GM18505 (cell line): Measurements from ENCODE around the gene CHCHD4.

Experiments
- ATAC-seq: cut with Tn5 transposase; IDR thresholded peaks from one replicate; pipeline ENCODE4 v1.9.1; 2021; ENCODE audit not compliant: unreplicated experiment
- POLR2A ChIP-seq: IDR thresholded peaks from 4 replicates; pipeline ENCODE4 v1.6.1; 2011; ENCODE audit warnings: borderline replicate concordance; ENCODE audit not compliant: insufficient read depth, insufficient read length; ENCODE audit errors: extremely low read depth

The CHCHD4 gene

DNA sequence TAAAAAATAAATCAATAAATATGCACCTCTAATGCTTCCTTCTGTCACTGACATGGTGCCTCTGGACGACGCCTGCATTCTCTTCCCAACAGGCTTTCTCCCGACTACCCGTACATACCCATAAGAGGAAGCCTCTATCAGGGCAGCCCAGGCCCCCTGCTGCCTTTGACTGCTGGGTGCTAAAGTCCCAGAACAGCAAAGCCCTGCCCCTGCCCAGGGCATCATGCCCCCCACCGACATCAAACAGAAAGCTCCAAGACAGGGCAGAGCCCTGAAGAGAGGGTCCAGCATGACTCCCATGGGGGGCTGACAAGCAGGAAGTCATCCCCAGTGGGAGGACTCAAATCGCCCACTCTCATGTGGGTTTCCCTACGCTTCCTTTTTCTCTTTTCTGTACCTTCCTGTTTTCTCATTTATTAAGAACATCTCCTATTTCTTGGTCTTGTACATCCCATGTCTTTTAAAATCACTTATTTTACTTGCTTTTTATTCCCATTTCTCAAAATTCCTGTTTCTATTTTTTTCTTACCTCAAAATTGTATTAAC lies 30.3 kb upstream of the CHCHD4 start:
- no peak for ATAC-seq
- no peak for TF ChIP-seq POLR2A

DNA sequence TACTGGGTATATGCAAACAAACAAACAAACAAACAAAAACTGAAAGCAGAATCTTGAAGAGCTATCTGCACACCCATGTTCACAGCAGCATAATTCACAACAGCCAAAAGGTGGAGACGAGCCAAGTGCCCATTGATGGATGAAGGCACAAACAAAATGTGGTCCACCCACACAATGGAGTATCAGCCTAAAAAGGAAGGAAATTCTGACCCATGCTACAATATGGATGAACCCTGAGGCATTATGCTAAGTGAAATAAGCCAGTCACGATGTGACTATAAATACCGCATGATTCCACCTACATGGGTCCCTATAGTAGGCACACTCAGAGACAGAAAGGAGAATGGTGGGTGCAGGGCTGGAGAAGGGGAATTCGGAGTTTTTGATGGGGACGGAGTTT lies 29.6 kb upstream of the CHCHD4 start:
- ATAC-seq: no peak
- no peak for TF ChIP-seq POLR2A

DNA sequence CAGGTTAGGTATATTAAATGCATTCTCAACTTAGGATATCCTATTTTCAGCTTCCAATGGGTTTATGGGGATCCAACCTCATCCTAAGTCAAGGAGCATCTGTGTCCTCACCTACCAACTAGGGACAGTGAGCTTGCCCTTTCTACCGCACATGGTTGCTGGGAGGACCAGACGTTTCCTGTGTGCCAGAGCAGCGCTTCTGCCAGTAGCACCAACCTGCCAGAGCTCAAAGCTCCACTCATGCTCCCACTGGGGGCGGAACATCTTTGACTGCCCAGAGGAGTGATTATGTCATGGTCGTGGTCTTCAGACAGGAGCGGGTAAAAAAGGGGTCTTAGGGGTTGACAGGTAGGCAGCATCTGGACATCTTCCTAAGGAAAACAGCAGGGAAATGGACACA lies 29.0 kb upstream of the CHCHD4 start:
- TF ChIP-seq POLR2A: no peak
- ATAC-seq: no peak

DNA sequence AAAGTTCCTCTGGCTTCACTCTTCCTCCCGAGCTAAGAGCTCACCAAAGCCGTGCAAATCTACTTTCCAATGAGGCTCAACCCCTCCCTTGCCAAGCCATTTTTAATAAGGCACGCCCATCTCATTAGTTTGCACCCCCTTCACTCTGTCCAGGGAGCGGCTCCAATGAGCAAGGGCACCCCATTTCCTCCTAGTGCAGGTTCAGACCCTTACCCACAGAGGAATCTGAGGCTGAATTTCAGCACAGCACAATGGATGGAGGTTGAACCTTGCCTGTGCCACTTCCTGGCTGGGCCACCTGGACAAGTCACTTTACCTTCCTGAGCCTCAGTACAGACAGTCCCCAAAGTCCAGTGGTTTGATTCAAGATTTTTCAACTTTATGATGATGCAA lies 28.3 kb upstream of the CHCHD4 start:
- no peak for TF ChIP-seq POLR2A
- ATAC-seq: no peak

DNA sequence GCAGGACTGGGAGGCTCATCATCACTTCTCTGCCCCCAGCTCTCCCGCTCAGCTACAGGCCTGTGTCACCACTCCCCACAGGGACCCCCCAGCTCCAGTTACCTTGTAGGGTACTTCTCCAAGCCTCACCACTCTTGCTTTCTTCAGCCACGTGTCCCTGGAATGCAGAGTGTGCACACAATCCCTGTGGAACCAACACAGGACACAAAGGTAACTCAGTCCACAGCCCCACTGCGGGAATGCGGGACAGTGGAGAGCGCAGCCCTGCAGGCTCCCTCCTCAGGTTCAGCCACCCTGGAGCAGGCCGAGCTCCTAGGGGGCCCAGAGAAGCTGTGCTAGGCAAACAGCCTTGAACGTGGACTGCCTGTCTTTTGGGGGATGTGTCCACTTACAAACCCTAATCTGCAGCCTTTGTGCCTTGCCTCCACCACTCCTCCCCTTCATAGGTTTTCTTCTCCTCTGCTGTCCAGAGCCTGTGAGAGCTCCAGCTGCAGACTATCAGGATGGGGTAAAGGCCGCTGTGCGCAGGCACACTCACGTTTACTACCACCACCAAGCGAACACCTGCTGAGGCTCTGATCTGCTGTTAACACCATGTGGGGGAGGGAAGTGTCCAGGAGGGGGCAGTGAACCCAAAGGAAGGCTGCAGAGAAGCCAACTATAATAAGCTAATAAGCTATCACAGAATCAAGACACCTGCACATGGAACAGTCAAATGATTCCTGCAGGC lies 27.7 kb upstream of the CHCHD4 start:
- ATAC-seq: no peak
- no peak for TF ChIP-seq POLR2A

DNA sequence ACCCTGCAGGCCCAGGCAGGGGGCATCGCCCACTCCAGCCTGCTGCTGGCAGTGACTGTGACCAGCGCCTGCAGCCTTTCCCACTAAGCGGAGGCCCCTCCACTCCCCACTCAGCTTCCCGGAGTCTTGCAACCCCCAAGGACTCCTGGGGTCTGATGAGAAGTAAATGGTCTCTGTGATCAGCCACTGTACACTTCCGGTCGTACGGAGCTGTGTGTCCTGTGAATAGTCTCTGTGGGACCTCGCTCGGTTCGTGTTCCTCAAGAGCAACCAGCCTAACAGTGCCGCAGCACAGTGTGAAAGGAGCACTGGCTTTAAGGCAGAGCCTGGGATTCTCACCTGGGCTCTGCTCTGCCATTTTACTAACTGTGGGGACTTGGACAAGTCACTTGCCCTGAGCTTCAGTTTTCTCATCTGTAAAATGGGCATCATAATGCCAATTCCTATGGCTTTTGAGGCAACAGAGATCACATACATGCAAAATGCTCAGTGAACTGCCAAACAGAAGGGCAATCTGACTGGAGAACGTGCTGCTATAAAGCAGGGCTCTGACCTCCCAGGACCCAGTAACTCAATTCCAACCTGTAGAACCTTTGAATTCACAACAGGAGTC lies 26.9 kb upstream of the CHCHD4 start:
- no peak for ATAC-seq
- TF ChIP-seq POLR2A: no peak

DNA sequence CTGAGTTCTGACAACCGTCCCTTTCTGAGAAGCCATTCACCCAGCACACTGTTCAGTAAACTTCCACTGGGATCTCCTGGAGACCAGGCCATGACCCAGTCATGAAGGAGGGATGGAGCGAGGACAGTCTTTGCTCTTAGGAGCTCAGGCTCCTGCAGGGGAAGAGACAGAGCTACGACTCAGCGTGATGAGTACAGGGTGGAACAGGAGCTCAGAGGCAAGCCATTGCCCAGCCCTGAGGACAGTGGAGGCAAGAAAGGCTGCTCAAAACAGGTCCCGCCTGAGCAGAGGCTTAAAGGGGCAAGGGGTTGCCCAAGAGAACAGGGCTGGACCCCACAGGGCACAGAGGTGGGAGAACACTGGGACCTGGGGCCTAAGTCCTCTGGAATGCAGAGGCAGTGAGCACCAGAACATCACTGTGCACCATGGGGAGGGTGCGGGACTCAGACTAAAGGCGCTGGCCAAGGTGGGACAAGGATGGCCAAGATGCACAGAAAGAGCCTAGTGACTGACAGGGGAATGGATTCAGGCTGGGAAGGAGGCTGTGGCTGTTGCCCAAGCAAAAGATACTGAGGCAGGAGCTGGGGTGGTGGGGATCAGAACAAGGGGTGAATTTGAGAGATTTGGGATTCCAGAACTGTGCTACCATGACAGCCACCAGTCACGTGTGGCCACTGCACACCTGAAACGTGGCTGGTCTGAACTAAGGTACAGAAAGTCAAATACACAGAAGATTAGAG lies 26.0 kb upstream of the CHCHD4 start:
- ATAC-seq: no peak
- TF ChIP-seq POLR2A: no peak

DNA sequence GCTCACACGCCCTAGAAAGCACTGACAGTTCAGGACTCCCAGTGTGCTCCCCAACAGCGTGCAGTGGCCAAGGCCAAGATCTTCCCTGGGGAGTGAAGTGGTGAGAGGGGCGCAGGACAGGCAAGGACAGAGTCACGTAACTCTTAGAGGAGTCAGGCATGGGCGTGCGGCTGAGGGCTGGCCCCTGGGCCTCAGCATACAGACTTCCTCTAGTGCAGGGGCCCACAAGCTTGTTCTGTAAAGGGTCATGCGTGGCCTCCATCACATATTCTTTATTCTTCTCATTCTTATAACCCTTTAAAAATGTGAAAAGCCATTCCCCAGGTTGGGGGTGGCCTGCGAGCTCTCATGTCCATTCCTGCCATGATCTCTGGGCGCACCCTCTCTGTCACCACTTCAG lies 25.4 kb upstream of the CHCHD4 start:
- no peak for ATAC-seq
- no peak for TF ChIP-seq POLR2A

DNA sequence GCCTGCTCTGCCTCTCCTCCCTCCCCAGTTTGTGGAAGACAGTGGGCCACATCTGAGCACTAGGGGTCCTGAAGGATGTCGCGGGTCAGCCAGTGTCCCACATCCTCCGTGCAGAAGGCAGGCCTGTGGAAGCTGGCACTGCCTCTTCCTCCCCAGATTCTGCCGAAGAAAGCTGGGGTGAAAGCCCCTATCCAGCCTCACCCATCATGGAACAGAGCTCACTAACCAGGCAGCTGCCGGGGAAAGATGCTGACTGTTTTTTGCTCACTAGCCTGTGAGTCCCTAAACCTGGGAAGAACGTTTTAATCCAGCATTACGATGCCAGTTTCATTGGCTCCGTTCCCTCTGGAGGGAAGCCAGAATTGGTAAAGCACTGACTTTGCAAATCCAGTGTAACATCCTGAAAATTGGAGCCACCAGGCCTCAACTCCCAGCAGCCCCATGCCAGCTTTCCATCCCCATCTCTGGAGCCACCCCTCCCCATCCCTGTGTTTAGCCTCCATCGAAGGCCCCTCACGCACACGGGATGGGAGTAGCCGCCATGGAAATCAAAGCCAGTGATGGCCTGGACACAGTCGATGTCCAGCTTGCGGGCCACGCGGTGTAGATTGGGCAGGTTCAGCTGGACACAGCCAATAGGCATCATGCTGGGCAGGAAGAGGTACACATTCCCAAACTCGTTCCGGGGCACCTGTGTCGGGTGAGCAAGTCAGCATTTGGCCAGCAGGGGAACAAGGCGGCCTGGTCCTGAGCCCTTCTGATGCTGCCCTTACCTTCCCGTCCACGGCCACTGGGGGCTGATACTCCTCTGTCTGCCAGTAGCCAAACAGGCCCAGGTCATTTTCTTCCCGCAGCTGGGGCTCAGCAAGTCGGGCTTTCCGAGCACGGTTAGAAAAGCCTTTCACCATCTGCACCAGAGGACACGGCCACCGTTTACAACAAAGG lies 23.6 kb upstream of the CHCHD4 start:
- TF ChIP-seq POLR2A: no peak
- no peak for ATAC-seq

DNA sequence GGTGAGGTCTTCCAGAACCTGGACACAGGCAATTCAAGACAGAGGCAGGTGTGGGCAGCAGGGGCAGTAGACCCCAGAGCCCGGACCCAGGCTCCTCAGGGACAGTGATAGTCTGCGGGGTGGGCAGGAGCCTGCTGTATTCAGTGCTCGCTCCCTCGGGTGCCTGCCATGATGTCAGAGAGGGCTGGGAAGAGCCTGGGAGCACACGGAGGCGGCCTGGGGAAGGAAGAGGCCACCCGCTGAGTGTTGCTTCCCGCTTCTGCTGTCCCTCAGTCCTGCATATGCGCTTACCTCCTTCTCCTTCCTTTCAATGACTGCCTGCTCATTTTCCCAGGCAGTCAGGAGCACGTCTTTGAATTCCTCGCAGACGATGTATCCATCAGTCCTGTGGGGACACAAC lies 22.9 kb upstream of the CHCHD4 start:
- no peak for TF ChIP-seq POLR2A
- no peak for ATAC-seq

DNA sequence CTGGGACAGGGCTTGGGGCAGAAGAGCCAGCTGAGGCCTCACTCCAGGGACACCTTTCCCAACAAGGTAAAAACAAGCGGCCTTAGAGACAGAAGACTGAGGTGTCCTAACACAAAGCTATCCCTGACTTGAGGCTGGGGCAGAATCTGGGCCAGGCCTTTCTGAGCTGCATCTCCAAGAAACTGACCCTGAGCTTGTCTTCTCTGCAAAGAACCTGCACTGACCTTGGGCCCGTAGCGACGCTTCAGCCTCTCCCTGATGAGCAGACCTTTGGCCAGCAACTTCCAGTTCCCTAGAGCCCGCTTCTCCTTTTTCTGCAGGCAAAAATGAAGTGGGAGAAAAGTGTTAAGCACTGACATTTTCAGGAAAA lies 22.4 kb upstream of the CHCHD4 start:
- no peak for ATAC-seq
- no peak for TF ChIP-seq POLR2A

DNA sequence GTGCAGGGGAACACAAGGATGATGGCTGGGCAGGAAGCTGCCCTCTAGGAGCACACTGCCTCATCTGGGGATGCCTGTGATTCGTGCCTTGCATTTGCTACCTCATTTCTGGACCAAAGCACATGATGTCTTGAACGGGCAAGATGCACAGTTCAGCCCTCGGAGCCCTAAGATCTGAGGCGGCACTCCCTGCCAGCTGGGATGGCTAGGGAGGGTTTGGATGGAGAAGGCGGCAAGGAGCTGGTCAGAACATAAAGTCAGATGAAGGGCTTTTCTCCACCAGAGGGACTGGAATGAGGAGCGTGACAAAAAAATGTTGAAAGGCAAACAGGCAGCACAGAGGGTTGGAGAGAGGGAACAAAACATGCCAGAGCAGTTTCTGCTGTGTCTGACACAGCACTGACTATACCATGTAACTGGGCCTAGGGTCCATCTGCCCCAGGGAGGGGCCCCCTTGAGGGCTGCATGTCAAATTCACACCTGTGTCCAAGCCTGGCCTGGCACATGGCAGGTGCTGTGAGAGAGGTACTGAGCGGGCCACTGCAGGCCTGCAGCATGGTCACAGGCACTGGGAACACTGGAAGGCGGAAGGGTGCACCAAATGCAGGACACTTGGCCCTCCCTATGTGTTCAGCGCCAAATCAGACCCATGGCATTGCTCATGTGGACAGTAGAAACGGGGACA lies 21.9 kb upstream of the CHCHD4 start:
- no peak for TF ChIP-seq POLR2A

More for the DNA sequence above, 21.9 kb upstream of the CHCHD4 start:
- no peak for ATAC-seq
